GM19351 (cell line): ENCODE data around the gene FIBCD1.
"Not testable (repeated sequence)": the region's sequence is repeated elsewhere in the genome, so short reads cannot be mapped to it uniquely, and the experiment has no call there.

Experiments used
- ATAC-seq: cut with Tn5 transposase; IDR thresholded peaks from one replicate; pipeline ENCODE4 v1.9.1; 2021; ENCODE audit warnings: mild to moderate bottlenecking, moderate library complexity; ENCODE audit not compliant: unreplicated experiment

FIBCD1 gene

GRCh38 chr9:130910670-130911069, 28.4 kb downstream of the FIBCD1 start:
- not testable (repeated sequence) for ATAC-seq

GRCh38 chr9:130910041-130910440, 29.0 kb downstream of the FIBCD1 start:
- ATAC-seq, result not testable (repeated sequence)

GRCh38 chr9:130908878-130909355, 30.1 kb downstream of the FIBCD1 start:
- no peak for ATAC-seq

GRCh38 chr9:130908146-130908877, 30.7 kb downstream of the FIBCD1 start:
- no peak for ATAC-seq

GRCh38 chr9:130906735-130907416, 32.2 kb downstream of the FIBCD1 start:
- no peak for ATAC-seq

DNA sequence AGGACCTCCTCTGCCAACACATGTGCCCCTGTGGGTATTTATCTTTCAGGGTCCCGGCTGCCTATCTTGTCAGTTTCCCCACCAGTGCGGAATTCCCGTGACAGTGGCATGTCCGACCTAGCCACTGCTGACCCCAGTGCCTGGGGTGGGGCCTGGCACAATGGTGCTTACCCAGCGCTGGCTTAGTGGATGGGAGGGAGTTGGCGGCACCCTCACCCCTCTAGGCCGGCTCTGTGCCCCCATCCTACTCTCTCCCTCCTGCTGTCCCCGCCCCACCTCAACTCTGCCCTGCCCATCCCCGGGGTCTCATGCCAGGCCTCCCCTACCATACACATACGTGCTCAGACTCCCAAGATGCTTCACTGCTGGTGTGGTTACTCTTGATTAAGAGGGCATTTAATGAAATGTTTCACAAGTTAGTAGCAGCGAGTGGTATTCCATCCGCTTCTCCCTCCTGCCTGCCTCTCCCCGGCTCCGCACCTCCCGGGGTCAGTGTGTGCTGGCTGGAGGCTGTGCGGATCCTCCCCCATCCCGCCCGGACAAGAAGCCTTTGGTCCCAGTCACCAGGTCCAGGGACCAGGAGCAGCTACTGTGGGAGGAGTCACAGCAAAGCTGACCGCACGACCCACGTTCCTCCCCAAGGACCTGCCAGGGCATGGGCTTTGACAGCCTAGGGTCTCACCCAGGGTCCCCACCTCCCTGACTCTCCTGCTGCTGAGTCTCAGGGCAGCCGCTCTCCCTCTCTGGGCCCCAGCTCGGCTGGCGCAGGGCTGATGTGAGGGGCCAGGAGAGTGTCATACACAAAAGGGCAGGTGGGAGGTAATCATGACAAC, 32.9 kb downstream of the FIBCD1 start:
- no peak for ATAC-seq

DNA sequence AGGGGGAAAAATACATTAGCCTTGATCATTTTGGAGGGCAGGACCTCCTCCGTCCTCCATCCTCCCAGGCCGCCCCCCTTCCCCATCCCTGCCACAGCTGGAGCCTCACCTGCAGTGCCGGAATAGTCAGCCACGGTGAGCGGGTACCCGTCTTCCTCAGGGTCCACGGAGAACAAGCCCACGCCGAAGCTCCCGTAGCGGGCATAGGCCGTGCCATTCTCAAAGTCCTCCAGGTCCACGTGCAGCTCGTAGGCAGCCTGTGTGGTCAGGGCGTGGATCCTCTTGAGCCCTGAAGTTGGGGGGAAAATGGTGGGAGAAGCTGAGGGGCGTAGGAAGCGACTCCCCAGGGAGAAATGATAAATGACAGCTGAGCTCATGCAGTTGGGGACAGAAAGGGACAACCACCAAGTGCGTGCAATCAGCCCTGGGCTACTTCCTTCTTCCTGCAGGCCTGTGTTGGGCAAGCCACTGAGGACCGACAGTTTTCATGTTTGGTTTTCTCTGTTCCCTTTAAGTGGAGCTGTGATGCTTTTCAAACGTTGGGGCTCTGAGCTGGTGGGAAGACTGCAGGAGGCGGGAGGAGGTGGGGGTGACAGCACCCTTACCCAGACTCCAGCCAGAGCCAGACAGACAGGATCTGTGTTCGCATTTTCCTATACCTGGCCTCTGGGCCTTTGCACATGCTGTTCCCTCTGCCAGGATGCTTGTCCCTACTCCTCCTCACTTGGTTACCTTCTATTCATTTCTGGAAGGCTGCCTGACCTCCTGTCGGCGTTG, 33.7 kb downstream of the FIBCD1 start:
- ATAC-seq, result no peak

DNA sequence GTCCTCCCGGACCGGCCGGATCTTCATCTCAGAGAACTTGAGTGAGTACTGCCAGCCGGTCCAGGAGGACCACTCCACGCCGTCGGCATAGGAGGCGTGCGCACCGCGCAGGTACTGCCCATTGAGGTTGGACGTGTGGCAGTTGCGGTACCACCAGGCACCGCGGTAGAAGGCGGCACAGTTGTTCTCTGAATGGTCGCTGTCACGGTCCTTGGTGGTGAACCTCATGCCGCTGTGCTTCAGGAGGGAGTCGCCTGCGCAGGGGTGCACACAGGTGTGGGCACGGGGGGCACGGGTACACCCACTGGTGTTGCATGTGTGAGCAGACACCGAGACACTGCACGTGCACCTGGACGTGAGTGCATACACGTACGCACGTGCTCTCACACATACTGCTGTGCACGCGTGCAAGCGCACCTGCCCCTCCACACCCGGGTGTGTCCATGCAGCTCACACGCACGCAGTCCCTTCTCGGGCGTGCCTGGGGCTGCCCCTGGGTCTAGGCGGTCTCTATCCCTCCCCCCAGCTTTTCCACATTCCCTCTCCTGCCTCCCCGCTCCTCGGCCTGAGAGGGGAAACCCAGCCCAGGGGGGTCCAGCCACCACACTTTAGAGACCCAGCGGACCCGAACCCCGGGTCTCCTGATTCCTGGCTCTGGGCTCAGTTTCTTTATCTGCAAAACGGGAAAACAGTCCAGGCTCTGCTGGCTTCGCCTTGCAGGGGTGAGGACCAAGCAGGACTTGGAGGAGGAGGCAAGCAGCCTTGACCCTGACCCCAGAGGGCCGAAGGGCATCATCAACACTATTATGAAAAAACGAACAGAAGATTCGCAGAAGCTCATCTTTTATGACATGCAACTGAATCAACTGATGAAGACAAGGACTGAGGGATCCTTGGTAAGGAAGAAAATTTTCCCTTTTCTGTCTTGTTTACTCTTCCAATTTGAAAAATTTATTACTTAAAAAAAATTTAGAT, 34.7 kb downstream of the FIBCD1 start:
- ATAC-seq, result no peak

DNA sequence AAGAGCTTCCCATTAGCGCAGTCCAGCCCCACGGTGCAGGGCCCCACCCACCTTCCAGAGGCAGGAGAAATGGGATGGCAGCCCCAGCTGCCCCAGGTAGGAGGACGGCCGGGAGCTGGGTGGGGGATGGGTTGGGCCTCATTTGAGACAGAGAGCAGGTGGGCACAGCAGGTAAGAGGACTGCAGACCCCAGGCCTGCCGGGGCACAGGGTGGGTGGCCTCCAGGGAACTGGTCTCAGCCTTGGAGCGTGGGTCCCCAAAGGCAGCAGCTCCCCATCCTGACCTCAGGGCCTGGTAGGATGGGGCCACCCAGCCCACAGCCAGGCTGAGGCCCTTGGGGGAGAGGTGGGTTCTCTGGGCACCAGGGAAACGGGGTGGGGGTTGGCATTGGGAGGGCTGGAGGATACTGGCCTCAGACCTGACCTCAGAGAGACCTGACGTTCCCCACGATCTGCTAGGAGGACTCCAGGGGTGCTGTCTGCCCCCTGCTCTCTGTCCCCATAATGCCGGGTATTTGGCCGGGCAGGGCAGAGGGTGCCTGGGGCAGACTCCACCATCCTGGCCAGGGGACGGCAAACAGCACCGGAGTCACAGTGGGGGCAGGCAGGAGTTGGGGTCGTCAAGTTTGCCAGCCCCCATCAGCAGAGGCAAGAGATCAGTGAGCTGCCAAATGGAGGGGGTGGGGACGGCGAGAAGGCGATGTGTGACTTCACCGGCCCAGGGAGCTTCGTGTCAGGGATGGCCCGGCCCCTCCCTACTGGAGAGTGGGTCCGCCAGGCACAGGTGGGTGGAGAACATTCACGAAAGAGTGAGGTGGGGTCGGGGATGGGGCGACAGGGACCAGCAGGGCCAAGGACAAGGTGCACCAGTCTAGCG, 35.6 kb downstream of the FIBCD1 start:
- ATAC-seq, result no peak

DNA sequence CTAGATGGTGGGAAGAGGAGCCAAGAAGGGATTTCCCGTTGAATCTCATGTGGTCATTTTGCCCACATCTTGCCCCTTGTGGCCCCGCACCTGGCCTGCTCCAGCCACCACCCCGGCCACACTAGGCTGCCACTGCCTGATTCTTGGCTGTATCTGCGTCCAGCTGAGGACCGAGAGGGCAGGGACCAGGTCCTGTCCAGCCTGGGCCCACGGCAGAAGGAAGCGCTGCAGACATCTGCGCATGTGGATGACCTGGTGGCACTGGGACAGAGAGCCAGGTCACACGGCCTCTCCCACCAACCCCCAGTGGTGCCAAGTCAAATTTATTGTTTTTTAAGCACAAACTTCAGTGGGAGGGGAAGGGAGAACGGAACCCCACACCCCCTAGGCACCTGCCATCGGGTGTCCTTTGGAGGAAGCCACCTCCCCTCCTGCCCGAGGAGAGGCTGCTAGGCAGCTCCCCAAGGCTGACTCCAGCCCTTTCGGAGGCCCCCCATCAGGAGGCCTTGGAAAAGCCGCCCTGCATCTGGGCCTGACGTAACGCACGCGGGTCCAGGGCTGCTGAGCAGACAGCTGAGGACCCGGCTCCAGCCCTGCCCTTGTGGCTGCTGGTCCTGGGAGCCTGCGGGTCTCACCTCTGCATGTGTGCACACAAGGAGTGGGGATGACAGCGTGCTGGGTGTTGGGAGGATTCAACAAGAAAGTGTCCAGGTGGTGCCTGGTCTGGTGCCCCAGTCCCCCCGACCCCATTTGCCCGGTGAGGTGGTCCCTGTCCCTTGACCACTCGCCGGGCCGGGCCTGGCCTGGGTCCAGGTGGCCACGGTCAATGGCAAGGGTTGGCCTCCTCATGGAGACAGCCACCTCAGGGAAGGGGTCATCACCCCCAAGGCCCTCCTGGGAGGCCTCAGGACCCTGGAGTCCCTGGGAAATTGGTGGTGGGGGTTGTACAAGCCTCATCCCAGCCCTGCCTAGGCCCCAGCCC, 36.6 kb downstream of the FIBCD1 start:
- no peak for ATAC-seq

DNA sequence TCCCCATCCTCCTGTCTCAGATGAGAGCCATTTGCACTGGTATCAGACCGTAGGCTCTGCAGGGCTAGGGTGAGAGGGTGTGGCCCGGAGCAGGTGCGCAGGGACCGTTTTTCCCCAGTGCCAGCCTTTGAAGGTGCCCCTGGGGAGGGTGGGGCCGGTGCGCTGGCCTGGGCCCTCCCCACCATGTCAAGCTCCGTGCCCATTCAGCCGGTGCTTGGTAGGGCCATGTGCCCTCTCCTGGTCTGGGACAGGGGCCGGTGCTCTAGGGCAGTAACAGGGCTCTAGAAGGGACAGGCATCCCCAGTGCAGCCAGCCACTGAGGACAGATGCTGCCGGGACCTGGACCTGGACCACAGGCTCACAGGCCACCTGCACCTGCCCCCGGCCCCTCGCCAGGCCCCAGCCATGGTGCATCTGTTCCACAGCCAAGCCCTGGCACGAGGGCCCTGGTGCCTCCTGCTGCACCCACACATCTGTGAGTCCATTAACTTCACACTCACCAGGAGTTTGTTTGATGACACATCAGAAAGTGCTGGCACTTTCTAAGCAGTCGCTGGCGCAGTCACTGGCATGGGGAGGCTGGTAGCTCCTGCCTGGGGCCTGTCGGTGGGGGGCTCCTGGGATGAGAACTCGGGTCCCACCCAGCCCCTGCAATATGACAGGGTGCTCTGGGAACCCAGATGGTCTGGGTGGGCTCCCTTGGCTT, 37.4 kb downstream of the FIBCD1 start:
- ATAC-seq, result no peak

DNA sequence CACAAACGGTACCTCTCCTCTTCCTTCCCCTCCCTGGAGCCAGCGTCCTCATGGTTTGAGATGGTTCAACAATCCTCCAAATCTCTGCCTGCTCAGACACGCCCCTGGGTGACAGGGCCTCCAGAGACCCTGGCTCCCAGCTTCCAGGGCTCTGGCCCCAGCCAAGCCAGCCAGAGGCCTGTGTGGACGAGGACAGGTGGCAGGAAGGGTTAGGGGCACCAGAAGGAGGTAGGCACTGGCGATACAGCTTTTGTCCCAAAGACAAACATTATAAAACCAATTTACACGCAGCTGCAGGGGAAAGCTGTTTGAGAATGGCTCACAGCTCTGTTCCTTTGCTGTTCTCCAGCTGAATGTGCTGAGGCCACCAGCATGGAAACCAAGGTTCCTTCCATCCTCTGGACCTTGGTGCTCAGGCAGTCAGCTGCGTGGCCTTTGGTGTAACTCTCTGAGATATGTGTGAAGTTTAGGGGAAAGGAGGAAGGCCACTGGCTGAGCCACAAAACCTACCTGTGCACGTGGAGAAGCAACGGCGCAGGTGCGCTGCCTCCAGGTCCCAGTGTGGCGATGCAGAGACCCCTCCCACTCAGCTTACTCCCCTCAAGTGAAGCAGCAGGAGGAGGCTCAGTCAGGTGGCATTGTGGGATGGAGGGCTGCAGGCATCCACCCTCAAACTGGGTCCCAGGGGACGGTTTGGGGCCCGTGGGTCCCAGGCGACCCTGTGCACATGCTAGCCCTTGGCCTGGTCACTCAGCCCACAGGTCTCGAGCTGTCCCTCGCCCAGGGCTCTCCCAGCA, 38.1 kb downstream of the FIBCD1 start:
- no peak for ATAC-seq

DNA sequence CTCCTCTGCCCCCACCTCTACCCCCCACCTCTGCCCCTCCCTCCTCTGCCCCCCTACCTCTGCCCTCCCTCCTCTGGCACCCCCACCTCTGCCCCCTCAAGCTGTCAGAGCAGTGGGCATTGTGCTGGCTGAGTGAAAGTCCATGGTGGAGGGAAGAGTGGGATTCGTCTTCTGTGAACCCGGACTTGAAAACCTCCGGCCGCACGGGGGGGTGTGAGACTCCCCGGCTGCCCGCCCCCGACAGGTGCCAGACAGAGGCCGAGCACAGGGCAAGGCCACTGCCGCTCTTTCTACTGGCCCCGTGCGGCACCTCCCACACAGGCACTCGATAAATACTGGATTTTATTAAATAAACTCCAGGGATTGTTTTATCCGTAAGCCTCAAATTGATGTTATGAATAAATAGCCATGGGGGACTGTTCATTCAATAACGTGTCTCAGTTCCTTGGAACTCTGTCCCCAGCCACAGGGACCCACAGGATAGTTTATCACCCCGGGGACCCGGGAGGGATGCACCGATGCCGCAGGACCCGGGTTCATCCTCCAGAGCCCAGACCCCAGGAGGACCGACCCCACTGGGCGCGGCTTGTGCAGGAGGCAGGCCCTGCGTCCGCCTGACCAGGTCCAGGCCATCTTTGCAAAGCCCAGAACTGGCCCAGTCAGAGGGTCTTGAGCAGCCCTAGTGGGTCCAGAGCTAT, 39.8 kb downstream of the FIBCD1 start:
- no peak for ATAC-seq

- no peak for ATAC-seq
Measured at GRCh38 chr9:130898552-130898852, 40.5 kb downstream of the FIBCD1 start.

GRCh38 chr9:130897848-130898551, 41.0 kb downstream of the FIBCD1 start:
- ATAC-seq, result no peak
